NCI-H510A treated with DMSO at 0.1 percent for 48 hours (cell line): ENCODE results near the gene RABGAP1L.
"Not testable (repeated sequence)": the region's sequence is repeated elsewhere in the genome, so short reads cannot be mapped to it uniquely, and the experiment has no call there.

ENCODE experiments used
- DNase-seq: peaks from one replicate; lab custom pipeline; 2025; lab: John Stamatoyannopoulos, UW

Gene RABGAP1L

DNA sequence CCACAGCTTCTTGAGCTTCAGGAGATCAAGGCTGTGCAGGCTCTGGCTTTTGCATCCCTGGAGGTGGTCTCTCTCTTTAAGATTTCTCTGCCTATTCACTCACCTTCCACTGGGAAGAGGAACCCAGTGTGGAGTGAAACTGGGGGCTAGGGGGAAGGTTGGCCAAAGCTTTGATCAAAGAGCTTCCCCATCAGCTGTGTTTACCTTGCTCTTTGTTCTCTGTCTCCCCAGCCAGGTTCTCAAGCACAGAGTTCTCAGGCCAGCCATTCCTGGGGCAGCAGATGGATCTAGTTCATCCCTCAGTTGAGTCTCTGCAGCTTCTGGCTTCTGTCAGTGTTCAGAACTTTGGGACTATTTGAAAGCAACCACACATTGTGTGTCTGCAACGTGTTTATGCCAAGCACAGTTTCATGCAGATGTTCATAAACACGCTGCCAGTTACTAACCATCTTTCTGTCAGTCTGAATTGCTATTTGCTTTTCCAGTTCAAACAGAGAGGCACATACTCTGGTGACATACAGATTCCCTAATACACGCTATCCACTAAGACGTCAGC lies 881.1 kb downstream of the RABGAP1L start:
- peak; percentile 17 for DNase-seq

DNA sequence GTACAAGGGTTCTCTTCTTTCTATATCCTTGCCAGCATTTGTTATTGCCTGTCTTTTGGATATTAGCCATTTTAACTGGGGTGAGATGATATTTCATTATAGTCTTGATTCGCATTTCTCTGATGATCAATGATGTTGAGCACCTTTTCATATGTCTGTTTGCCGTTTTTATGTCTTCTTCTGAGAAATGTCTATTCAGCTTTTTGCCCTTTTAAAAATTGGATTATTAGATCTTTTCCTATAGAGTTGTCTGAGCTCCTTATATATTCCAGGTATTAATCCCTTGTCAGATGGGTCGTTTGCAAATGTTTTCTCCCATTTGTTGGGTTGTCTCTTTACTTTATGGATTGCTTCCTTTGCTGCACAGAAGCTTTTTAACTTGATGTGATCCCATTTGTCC lies 883.3 kb downstream of the RABGAP1L start:
- DNase-seq = no peak

- no peak for DNase-seq
Observed at GRCh38 chr1:175043824-175044223, 884.5 kb downstream of the RABGAP1L start.

- DNase-seq = not testable (repeated sequence)
Observed at GRCh38 chr1:175044591-175044990, 885.3 kb downstream of the RABGAP1L start.
